Measurements from ENCODE around the gene ACTR1B.

Gene ACTR1B

GRCh38 chr2:97661927-97662326 lies 1.9 kb downstream of the ACTR1B start:
- intact Hi-C loops (cut with DNase I) = no loop called here
- DNase-seq = no peak

- intact Hi-C loops (cut with DNase I) = no loop called here
- no peak for DNase-seq
Measured at GRCh38 chr2:97660775-97661389, 3.0 kb downstream of the ACTR1B start.

GRCh38 chr2:97660044-97660774 lies 3.6 kb downstream of the ACTR1B start:
- intact Hi-C loops (cut with DNase I) = no loop called here
- no peak for DNase-seq

DNA sequence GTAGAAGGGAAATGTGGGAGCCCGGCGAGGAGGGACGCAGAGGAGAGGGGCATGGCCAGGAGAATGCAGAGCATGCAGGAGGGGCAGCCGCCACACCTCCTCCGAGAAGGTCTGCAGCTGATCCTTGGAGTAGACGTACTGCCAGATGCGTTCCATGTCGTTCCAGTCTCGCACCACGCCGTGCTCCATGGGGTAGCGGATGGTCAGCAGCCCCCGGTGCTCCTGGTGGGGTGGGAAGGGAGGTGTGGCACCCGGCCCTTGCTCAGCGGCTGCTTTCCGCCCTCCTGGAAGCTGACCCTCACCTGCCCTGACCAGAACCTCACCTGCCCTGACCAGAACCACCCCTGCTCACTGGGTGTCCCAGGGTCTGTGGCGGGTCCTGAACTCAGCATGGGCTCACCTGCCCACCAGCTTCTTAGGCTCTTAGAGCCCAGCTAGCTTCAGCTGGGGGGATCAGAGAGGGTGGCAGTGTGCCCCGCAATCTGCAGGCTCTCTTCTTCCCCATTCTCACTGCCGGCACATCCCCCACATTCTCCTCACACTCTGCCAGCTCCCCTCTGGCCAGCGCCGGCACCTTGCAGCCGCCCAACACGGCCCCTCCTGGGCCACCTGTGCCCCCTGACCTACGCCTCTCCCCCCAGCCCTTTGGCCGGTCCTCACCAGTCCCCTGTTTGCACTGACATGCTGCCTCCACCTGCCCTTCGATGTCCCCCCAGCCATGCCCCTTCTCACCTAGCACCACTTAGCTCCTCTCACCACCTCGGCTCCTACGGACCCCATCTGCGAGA lies 4.4 kb downstream of the ACTR1B start:
- DNase-seq = no peak
- intact Hi-C loops (cut with DNase I) = no loop called here

DNA sequence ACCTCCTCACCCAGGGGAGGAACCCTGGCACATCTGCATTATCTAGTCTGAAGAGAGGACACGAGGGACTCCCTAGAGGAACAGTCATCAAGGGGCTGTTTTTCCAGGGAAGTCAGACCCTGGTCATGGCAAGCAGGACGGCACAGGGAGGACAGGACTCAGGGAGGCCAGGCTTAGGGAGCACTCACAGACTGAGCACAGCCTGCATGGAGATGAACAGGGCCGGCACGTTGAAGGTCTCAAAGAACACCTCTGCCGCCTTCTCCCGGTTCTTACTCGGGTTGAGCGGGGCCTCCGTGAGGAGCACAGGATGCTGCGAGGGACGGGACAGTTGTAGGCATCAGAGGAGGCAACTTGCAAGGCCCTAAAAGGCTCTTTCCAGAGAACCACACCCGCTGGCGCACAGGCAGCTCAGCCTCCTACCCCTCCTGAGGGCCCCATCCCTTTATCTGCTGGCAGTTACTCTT lies 5.1 kb downstream of the ACTR1B start:
- DNase-seq = no peak

DNA sequence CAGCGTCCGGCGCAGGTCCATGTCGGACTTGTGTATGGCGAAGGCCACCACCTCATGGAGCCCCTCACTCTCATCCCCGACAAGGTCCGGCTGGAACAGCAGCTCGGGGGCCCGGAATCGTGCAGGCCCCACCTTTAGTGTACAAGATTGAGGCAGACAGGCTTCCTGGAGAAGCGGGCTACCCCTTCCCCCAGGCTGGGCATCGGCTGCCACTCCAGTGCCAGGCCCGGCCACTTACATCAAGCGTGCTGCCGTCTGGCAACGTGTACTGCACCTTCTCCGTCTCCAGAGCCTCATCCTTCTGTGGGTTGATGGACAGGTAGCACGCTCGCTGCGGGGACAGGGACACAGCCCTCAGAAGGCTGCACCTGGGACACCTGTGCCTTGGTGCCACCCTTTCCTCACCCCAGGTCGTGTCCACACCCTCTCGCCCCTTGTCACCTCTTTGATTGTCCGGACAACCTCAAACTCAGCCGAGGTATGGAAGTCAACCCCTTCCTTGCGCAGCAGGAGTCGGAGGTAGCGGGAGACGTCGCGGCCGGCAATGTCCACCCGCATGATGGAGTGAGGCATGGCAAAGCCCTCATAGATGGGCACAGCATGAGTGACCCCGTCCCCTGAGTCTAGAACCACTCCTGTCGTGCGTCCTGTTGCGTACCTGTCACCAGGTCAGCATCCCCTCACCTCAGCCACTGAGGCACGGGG lies 5.7 kb downstream of the ACTR1B start:
- no peak for DNase-seq
- intact Hi-C loops (cut with DNase I) = no loop called here

More for the DNA sequence above, 5.1 kb downstream of the ACTR1B start:
- intact Hi-C loops (cut with DNase I) = no loop called here

DNA sequence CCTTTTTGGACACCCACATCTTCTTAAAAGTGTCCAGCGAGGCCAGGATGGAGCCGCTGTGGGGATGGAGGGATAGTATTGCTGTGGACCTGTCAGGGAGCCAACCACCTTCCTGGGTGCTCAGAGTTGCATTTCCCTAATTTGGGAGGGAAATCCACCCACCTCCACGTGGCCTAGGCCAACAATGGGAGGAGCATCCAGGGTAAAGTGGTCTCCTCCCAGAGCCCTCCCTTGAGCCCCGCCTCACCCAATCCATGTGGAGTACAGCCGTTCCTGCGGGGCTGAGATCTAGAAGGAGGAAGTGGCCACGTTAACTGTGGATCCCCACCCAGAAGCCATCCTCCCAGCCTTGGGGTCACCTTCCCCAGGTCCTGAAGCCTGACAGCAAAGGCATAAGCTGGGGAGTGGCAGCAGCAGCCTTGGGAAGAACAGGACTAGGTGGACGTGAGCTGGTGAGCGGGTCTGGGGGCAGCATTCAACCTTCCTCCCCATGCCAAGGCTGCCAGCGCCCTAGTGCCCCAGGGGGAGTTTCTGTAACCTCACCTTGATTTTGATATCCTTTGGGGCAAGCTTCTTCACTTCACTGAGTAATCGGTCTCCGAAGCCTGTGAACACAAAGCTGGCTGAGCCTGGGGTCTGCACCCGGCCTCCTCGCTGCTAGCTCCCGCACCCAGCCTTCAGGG lies 6.8 kb downstream of the ACTR1B start:
- no peak for DNase-seq
- intact Hi-C loops (cut with DNase I) = no loop called here

GRCh38 chr2:97656129-97656755 lies 7.6 kb downstream of the ACTR1B start:
- DNase-seq = no peak
- intact Hi-C loops (cut with DNase I) = no loop called here

GRCh38 chr2:97654791-97655190 lies 9.1 kb downstream of the ACTR1B start:
- intact Hi-C loops (cut with DNase I) = no loop called here
- no peak for DNase-seq

- no peak for DNase-seq
- intact Hi-C loops (cut with DNase I) = no loop called here
Measured at GRCh38 chr2:97654309-97654708, 9.5 kb downstream of the ACTR1B start.

GRCh38 chr2:97653874-97654273 lies 10.0 kb downstream of the ACTR1B start:
- DNase-seq = no peak
- intact Hi-C loops (cut with DNase I) = no loop called here

DNA sequence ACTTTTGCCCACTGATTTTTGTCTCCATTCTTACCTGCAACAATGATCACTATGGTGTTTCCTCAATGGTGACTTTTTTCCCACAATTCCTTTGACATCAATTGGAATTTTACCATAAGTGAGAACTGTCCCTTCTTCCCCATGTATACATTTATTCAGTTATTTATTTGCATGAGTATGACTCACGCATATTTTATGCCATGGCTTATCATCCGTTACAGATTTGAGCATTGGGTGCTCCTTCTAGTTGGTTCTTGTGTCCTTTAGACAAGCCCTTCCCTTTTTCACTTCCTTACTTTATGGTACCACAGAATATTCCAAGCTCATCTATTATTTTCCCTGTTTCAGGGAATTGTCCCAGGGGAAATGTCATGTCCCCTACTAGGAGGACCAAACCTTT lies 10.4 kb downstream of the ACTR1B start:
- intact Hi-C loops (cut with DNase I) = no loop called here
- DNase-seq = no peak

DNA sequence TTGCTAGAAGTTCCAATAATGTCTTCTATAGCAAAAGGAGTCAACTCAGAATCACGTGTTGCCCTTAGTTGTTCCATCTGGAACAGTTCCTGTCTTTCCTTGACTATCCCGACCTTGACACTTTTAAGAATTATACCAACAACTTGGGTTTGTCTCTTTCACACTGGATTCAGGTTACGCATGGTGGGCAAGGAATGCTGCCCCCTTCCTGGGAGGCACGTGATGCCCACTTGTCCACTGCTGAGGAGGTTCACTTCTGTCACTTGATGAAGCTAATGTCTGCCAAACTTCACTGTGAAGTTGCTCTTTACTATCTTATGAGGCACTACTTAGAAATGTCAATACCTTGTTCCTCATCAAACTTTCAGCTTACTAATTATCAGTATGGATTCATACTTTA lies 12.7 kb downstream of the ACTR1B start:
- no peak for DNase-seq
- intact Hi-C loops (cut with DNase I) = no loop called here

DNA sequence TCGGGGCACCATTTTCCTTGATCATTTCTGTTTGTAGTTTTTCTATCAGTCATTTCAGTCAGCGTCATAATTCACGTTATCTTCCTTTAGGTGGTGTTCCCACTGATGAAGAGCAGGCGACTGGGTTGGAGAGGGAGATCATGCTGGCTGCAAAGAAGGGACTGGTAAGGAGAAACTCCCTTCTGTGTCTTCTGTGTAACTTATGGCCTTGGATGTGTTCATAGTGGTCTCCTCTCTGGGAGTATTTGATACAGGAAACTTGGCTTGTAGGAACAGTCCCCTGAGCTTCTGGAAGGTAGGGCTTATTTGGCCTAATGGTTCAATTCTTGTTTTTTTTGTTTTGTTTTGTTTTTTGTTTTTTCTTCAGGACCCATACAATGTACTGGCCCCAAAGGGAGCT lies 16.9 kb downstream of the ACTR1B start:
- DNase-seq = no peak
- intact Hi-C loops (cut with DNase I) = loop anchor here (1.0 kb wide), 1 partner anchor 16 kb away; no protein-coding TSS in a partner anchor

GRCh38 chr2:97645695-97646629 lies 17.9 kb downstream of the ACTR1B start, which contains the start of gene COX5B:
COX5B (plus strand) TSS chr2:97646062; CDS start chr2:97646087, 25 bp downstream.
- DNase-seq = peak; percentile 98 to 100 (median 99)
- intact Hi-C loops (cut with DNase I) = loop anchor here (1.0 kb wide), 1 partner anchor 17 kb away; no protein-coding TSS in a partner anchor

DNA sequence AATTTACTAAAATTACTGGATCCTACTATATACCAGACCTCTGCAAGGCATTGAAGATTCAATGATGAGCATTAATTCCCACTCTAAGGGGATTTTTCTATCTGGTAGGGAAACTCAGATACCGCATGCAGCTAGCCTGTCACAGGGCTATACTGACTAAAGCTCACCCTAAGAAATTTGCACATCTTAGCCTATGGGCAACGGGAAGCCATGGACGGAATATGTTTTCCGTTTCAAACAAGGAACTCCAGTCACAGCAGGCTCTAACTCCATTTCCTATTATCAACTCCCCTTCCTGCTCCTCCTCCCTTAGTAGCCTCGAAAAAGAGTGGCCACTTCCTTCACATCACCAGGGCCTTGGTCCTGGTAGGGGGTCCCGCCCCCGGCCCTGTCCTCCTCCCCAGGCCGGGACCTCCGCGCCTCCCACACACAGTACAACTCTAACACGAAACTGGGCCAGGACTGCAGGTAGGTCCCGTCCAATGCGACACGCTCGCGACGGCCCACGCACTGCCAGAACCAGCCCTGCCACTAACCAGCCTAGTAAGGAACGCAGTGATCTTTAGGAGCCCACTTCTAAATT lies 18.6 kb downstream of the ACTR1B start:
- intact Hi-C loops (cut with DNase I) = no loop called here
- DNase-seq = peak in 2 of 42 donors; percentile 49 to 58

Data from head of caudate nucleus (tissue), 42 donors.